HepG2 (cell line): ENCODE results near the gene DNAJC9. TPM values are rescaled to one million over a fixed set of nuclear protein-coding genes. Genes with fewer than 3 reads are reported as not detected.
A peak's percentile ranks its signal among the peaks of the same experiment; 100 is the strongest.

Experiments
- AFF4 ChIP-seq: sonication (generic); formaldehyde crosslinking; IDR thresholded peaks from 2 replicates; pipeline ENCODE4 v1.4.0; 2020; ENCODE audit warnings: missing genetic modification reagents
- AGO2 ChIP-seq: fragments of 200-400 bp; formaldehyde crosslinking; optimal IDR thresholded peaks from 2 replicates; pipeline ENCODE3; 2017; ENCODE audit warnings: mild to moderate bottlenecking, low read depth, low read length, moderate library complexity
- JUNB ChIP-seq: sonication (generic); formaldehyde crosslinking; IDR thresholded peaks from 2 replicates; pipeline ENCODE4 v1.8.0; 2022; ENCODE audit warnings: missing genetic modification reagents, mild to moderate bottlenecking, borderline replicate concordance
- KAT7 ChIP-seq: IDR thresholded peaks from 2 replicates; pipeline ENCODE4 v1.6.1; 2018; ENCODE audit warnings: borderline replicate concordance, missing compliant biosample characterization
- KLF15 ChIP-seq: sonication (generic); formaldehyde crosslinking; IDR thresholded peaks from 2 replicates; pipeline ENCODE4 v1.8.1; 2023; ENCODE audit warnings: borderline replicate concordance, mild to moderate bottlenecking, inconsistent platforms, missing genetic modification reagents, mixed read lengths
- KMT2A ChIP-seq: sonication (generic); formaldehyde crosslinking; IDR thresholded peaks from 2 replicates; pipeline ENCODE4 v1.4.0; 2020; ENCODE audit warnings: missing genetic modification reagents
- MAFG ChIP-seq: sonication (generic); formaldehyde crosslinking; IDR thresholded peaks from 2 replicates; pipeline ENCODE4 v1.5.1; 2020; ENCODE audit warnings: mild to moderate bottlenecking, missing genetic modification reagents
- MLXIP ChIP-seq: sonication (generic); formaldehyde crosslinking; IDR thresholded peaks from 2 replicates; pipeline ENCODE4 v1.9.0; 2021; ENCODE audit warnings: missing genetic modification reagents, borderline replicate concordance
- MTA1 ChIP-seq: sonication (generic); formaldehyde crosslinking; IDR thresholded peaks from 2 replicates; pipeline ENCODE4 v1.4.0; 2020; ENCODE audit warnings: missing genetic modification reagents, mild to moderate bottlenecking, borderline replicate concordance
- NFYB ChIP-seq: sonication (generic); formaldehyde crosslinking; IDR thresholded peaks from 2 replicates; pipeline ENCODE4 v1.4.0; 2020; ENCODE audit warnings: missing genetic modification reagents
- RBM39 ChIP-seq: fragments of 200-400 bp; formaldehyde crosslinking; IDR thresholded peaks from one replicate; pipeline ENCODE4 v1.6.1; 2018; ENCODE audit warnings: antibody characterized with exemption, mild to moderate bottlenecking, low read depth, low read length; ENCODE audit not compliant: poor library complexity, severe bottlenecking
- RFXAP ChIP-seq: sonication (generic); formaldehyde crosslinking; IDR thresholded peaks from 2 replicates; pipeline ENCODE4 v1.4.0; 2020; ENCODE audit warnings: missing genetic modification reagents, borderline replicate concordance
- SIX1 ChIP-seq: sonication (generic); formaldehyde crosslinking; IDR thresholded peaks from 2 replicates; pipeline ENCODE4 v1.4.0; 2020; ENCODE audit warnings: missing genetic modification reagents, borderline replicate concordance
- SRY ChIP-seq: sonication (generic); formaldehyde crosslinking; IDR thresholded peaks from 2 replicates; pipeline ENCODE4 v1.8.0; 2022; ENCODE audit warnings: mild to moderate bottlenecking, missing genetic modification reagents
- TBP ChIP-seq: sonication (generic); formaldehyde crosslinking; IDR thresholded peaks from 2 replicates; pipeline ENCODE4 v1.5.0; 2020; ENCODE audit warnings: missing genetic modification reagents
- ZBTB26 ChIP-seq: IDR thresholded peaks from 2 replicates; pipeline ENCODE4 v1.6.1; 2016; ENCODE audit warnings: missing compliant biosample characterization, missing genetic modification reagents, borderline replicate concordance
- ZNF224 ChIP-seq: sonication (generic); formaldehyde crosslinking; IDR thresholded peaks from 2 replicates; pipeline ENCODE4 v1.5.0; 2020; ENCODE audit warnings: mild to moderate bottlenecking, missing genetic modification reagents
- ZNF275 ChIP-seq: sonication (generic); formaldehyde crosslinking; IDR thresholded peaks from 2 replicates; pipeline ENCODE4 v1.8.0; 2022; ENCODE audit warnings: missing genetic modification reagents, mild to moderate bottlenecking, inconsistent platforms, borderline replicate concordance
- ZNF3 ChIP-seq: IDR thresholded peaks from 2 replicates; pipeline ENCODE4 v1.7.0; 2017; ENCODE audit warnings: inconsistent platforms
- ZNF367 ChIP-seq: sonication (generic); formaldehyde crosslinking; IDR thresholded peaks from 2 replicates; pipeline ENCODE4 v1.4.0; 2020; ENCODE audit warnings: missing genetic modification reagents, borderline replicate concordance
- polyA plus RNA-seq, 8 experiments: library from polyadenylated mRNA; depleted of rRNA in 3 of 8; stranded (reverse) in 7 of 8; unstranded in 1 of 8; fragments of >200 nt; fragmentation: Illumina TruSeq in 4 of 8; extraction: Trizol in 4 of 8; gene quantifications; 2 replicates each; pipeline versions ENCODE4 v1.2.1 to v1.2.3, GENCODE V29; 2011 to 2016; ENCODE audit warnings: low read depth in 4 of 8, missing spikeins in 1 of 8, mixed read lengths in 1 of 8; ENCODE audit not compliant: insufficient read depth in 1 of 8
- total RNA-seq, 5 experiments: library from RNA; depleted of rRNA; stranded (reverse); fragments of >200 nt; fragmentation: Illumina TruSeq; extraction: Trizol; gene quantifications; 2 replicates each; pipeline ENCODE4 v1.2.3, GENCODE V29; 2016; ENCODE audit warnings: low read depth in 1 of 5

Gene DNAJC9
- total and polyA plus RNA-seq, 2 of the 13 experiments (the other 11 are each of a cell fraction or from before 2014, with no cell fraction given): 15.9 to 60.3 TPM

- peak; percentile 74; the same call in 1 of the 2 replicates for TF ChIP-seq ZBTB26 (CRISPR knock-in tag)
- TF ChIP-seq ZNF3 (CRISPR knock-in tag): no peak
- no peak for TF ChIP-seq MLXIP (CRISPR knock-in tag)
- TF ChIP-seq KLF15 (CRISPR knock-in tag): no peak
- no peak for TF ChIP-seq ZNF275 (CRISPR knock-in tag)
- TF ChIP-seq JUNB: no peak
- TF ChIP-seq ZNF367 (CRISPR knock-in tag): no peak
- 0 out of 2 replicates have a peak, but pooled peaks have one; percentile 63 for TF ChIP-seq ZNF224
- no peak for TF ChIP-seq TBP (CRISPR knock-in tag)
- TF ChIP-seq NFYB: no peak
- peak; percentile 78 for TF ChIP-seq KAT7 (CRISPR knock-in tag)
- 0 out of 2 replicates have a peak, but pooled peaks have one; percentile 69 for TF ChIP-seq RFXAP (CRISPR knock-in tag)
- TF ChIP-seq SIX1: peak; percentile 58; the same call in 1 of the 2 replicates
- no peak for TF ChIP-seq MAFG (CRISPR knock-in tag)
- peak; percentile 51 for TF ChIP-seq RBM39
- no peak for TF ChIP-seq SRY (CRISPR knock-in tag)
- peak; percentile 49; the same call in 1 of the 2 replicates for TF ChIP-seq MTA1
- TF ChIP-seq AGO2: peak; percentile 76
- TF ChIP-seq KMT2A (CRISPR knock-in tag): peak; percentile 97
- 0 out of 2 replicates have a peak, but pooled peaks have one; percentile 5 for TF ChIP-seq AFF4 (CRISPR knock-in tag)
These were observed 5.6 kb upstream of the DNAJC9 start, which contains the start of gene MRPS16 (continued) for GRCh38 chr10:73252445-73253224.
